ENCODE measurements around the gene ST6GAL1.

DNA sequence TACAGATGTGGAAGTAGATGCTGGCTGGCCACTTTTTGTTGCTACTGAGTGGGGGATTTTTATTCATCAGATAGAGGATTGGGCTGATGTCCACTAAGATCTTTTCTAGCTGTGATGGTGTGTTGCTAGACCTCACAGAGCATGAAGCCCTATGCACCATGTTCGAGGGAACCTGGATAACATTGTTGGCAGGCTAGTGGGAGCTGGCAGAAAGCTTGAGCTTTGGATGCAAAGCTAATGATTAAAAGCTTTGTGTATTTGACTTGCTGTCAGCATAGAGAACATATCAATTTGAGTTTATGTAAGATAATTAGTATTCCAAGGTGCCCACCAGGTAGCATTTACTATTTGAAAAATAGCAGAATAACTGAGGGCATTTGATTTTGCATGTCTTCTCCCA is 59.1 kb downstream of the ST6GAL1 start:
- TF ChIP-seq, protein P1, sequence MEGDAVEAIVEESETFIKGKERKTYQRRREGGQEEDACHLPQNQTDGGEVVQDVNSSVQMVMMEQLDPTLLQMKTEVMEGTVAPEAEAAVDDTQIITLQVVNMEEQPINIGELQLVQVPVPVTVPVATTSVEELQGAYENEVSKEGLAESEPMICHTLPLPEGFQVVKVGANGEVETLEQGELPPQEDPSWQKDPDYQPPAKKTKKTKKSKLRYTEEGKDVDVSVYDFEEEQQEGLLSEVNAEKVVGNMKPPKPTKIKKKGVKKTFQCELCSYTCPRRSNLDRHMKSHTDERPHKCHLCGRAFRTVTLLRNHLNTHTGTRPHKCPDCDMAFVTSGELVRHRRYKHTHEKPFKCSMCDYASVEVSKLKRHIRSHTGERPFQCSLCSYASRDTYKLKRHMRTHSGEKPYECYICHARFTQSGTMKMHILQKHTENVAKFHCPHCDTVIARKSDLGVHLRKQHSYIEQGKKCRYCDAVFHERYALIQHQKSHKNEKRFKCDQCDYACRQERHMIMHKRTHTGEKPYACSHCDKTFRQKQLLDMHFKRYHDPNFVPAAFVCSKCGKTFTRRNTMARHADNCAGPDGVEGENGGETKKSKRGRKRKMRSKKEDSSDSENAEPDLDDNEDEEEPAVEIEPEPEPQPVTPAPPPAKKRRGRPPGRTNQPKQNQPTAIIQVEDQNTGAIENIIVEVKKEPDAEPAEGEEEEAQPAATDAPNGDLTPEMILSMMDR (IDR thresholded peaks at IDR 0.05): no peak
- TF ChIP-seq YY1 (IDR thresholded peaks at IDR 0.05; ENCODE audit: low read depth) (no peak), CHD2 (IDR thresholded peaks at IDR 0.05; ENCODE audit: low read length, partially characterized antibody) (no peak), RCOR1 (IDR thresholded peaks at IDR 0.05; ENCODE audit: low read length) (no peak), POLR2AphosphoS5 (IDR thresholded peaks at IDR 0.05; ENCODE audit: low read depth, low read length) (no peak), RXRA (IDR thresholded peaks at IDR 0.05; ENCODE audit: borderline replicate concordance, low read depth) (no peak)
- TF ChIP-seq, protein P2, sequence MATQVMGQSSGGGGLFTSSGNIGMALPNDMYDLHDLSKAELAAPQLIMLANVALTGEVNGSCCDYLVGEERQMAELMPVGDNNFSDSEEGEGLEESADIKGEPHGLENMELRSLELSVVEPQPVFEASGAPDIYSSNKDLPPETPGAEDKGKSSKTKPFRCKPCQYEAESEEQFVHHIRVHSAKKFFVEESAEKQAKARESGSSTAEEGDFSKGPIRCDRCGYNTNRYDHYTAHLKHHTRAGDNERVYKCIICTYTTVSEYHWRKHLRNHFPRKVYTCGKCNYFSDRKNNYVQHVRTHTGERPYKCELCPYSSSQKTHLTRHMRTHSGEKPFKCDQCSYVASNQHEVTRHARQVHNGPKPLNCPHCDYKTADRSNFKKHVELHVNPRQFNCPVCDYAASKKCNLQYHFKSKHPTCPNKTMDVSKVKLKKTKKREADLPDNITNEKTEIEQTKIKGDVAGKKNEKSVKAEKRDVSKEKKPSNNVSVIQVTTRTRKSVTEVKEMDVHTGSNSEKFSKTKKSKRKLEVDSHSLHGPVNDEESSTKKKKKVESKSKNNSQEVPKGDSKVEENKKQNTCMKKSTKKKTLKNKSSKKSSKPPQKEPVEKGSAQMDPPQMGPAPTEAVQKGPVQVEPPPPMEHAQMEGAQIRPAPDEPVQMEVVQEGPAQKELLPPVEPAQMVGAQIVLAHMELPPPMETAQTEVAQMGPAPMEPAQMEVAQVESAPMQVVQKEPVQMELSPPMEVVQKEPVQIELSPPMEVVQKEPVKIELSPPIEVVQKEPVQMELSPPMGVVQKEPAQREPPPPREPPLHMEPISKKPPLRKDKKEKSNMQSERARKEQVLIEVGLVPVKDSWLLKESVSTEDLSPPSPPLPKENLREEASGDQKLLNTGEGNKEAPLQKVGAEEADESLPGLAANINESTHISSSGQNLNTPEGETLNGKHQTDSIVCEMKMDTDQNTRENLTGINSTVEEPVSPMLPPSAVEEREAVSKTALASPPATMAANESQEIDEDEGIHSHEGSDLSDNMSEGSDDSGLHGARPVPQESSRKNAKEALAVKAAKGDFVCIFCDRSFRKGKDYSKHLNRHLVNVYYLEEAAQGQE (IDR thresholded peaks at IDR 0.05; ENCODE audit: low read depth, low read length): no peak
- TF ChIP-seq, protein P3, sequence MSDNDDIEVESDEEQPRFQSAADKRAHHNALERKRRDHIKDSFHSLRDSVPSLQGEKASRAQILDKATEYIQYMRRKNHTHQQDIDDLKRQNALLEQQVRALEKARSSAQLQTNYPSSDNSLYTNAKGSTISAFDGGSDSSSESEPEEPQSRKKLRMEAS (IDR thresholded peaks at IDR 0.05; ENCODE audit: low read depth): no peak

All from SK-N-SH (cell line).